ENCODE results near the gene XYLT1.

Gene XYLT1

GRCh38 chr16:17468611-17469010 lies 2.1 kb downstream of the XYLT1 start:
- no peak for DNase-seq (ENCODE audit: low read depth, low spot score)
- TF ChIP-seq CTCF (IDR thresholded peaks at IDR 0.05; ENCODE audit: low read depth, low read length), result no peak
- in situ Hi-C loops (cut with HindIII; ENCODE audit: low sequenced_read_pairs), result no loop called here
- H3K4me3 ChIP-seq (ENCODE audit: low read depth, low read length), result peak overlapping the region; percentile 78

GRCh38 chr16:17467923-17468540 lies 2.7 kb downstream of the XYLT1 start:
- DNase-seq (ENCODE audit: low read depth, low spot score), result peak; percentile 77
- peak; percentile 88 for TF ChIP-seq CTCF (IDR thresholded peaks at IDR 0.05; ENCODE audit: low read depth, low read length)
- peak overlapping the region; percentile 78 for H3K4me3 ChIP-seq (ENCODE audit: low read depth, low read length)
- in situ Hi-C loops (cut with HindIII; ENCODE audit: low sequenced_read_pairs), result no loop called here

GRCh38 chr16:17466876-17467275 lies 3.9 kb downstream of the XYLT1 start:
- in situ Hi-C loops (cut with HindIII; ENCODE audit: low sequenced_read_pairs), result no loop called here
- TF ChIP-seq CTCF (IDR thresholded peaks at IDR 0.05; ENCODE audit: low read depth, low read length), result no peak
- no peak overlapping the region for H3K4me3 ChIP-seq (ENCODE audit: low read depth, low read length)
- no peak for DNase-seq (ENCODE audit: low read depth, low spot score)

DNA sequence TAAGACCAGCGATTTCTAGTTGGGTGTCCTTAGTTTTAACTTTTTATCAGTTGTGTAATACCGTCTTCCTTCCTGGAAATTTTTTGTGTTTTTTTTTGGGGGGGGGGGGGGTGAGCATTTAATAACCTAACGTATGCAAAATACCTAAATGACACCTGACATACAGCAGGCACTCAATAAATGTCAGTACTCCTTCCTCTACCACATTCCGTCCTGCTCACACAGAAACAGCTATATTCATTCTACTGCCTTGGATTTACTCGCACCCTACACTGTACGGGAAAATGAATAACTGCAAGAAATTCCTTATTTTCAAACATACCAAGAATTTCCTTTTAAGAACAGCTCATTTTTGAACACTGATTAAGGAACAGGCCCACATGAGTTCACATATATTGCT lies 5.3 kb downstream of the XYLT1 start:
- H3K4me3 ChIP-seq (ENCODE audit: low read depth, low read length), result no peak overlapping the region
- DNase-seq (ENCODE audit: low read depth, low spot score), result no peak
- in situ Hi-C loops (cut with HindIII; ENCODE audit: low sequenced_read_pairs), result no loop called here
- no peak for TF ChIP-seq CTCF (IDR thresholded peaks at IDR 0.05; ENCODE audit: low read depth, low read length)

DNA sequence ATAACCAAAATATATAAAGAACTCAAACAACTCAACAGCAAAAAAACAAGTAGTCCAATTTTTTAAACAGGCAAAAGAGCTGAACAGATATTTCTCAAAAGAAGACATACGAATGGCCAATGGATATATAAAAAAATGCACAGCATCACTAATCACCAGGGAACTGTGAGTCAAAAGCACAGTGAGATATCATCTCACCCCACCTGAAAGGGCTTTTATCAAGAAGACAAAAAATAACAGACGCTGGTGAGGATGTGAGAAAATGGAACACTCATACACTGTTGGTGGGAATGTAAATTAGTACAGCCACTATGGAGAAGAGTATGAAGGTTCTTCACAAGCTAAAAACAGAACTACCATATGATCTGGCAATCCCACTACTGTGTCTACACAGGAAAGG lies 7.4 kb downstream of the XYLT1 start:
- in situ Hi-C loops (cut with HindIII; ENCODE audit: low sequenced_read_pairs), result no loop called here
- no peak for DNase-seq (ENCODE audit: low read depth, low spot score)

GRCh38 chr16:17461951-17462729 lies 8.6 kb downstream of the XYLT1 start:
- no peak for DNase-seq (ENCODE audit: low read depth, low spot score)
- in situ Hi-C loops (cut with HindIII; ENCODE audit: low sequenced_read_pairs), result no loop called here
- no peak for TF ChIP-seq CTCF (IDR thresholded peaks at IDR 0.05; ENCODE audit: low read depth, low read length)
- H3K4me3 ChIP-seq (ENCODE audit: low read depth, low read length), result no peak overlapping the region

More for the DNA sequence above, 7.4 kb downstream of the XYLT1 start:
- no peak overlapping the region for H3K4me3 ChIP-seq (ENCODE audit: low read depth, low read length)
- no peak for TF ChIP-seq CTCF (IDR thresholded peaks at IDR 0.05; ENCODE audit: low read depth, low read length)
